HG03571 (cell line): ENCODE data around the gene LRRC8D.

Experiments
- ATAC-seq: cut with Tn5 transposase; IDR thresholded peaks from one replicate; pipeline ENCODE4 v1.9.1; 2021; ENCODE audit not compliant: unreplicated experiment

LRRC8D gene

DNA sequence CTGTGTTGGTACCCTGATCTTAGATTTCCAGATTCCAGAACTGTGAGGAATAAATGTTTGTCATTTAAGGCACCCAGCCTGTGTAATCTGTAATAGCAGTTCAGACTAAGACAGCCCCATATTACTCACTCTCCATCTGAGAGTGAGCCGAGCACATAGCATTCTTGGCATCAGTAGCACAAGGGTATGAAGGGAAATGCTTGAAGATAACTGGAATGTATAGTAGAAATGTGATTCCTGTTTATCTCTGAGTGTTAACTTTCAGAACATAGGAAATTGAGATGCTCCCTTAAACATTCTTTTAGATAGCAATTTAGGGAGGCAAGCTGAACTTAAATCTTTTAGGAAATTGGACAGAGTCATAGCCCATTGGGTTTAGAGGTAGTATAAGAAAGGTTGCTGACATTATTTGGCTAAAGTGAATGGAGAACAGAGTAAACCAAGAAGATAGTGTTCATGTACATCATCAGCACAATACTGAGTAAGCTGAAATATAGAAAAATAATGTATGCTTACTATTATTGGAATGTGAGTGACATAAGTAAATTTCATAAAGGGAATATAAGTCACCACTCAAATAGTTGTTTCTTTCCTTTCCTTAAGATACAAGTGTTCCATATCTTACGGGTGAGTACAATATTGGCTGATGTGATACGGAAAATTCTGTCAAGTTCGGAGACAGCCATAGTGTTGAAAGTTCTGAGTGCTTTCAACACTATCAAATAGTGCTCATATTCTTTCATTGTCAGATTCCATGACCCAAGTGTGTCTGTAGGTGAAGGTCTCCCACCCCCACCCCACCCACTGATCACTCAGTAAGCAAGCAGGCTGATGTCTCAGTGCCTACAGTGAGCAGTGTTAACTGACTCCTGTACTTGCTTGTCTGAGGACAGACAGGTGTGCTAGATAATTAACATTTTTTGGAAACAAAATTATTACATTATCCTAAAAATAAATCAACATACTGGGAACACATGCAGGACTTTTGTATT, 73.7 kb downstream of the LRRC8D start:
- ATAC-seq: no peak

- ATAC-seq: no peak
These were observed 75.5 kb downstream of the LRRC8D start for GRCh38 chr1:89896105-89896942.

- no peak for ATAC-seq
These were observed 76.7 kb downstream of the LRRC8D start for GRCh38 chr1:89897347-89898133.

DNA sequence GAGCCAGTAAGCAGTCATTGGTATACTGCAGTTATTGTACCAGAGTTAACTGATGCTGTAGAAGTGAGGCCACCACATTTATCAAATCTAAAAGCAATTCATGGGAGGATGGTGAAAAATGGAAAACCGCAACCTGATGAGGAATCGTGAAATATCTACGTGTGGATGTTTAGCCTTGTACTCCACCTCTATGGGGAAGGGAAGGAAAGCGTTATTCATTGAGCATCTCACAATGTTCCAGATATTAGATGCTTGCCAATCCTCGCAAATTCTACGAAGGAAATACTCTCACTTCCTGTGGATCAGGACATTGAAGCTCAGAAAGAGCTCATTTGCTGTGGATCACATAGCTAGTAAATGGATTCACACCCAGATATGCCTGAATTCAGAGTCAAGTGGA, 77.3 kb downstream of the LRRC8D start:
- ATAC-seq: no peak

GRCh38 chr1:89898695-89899470, 78.1 kb downstream of the LRRC8D start:
- ATAC-seq: no peak

DNA sequence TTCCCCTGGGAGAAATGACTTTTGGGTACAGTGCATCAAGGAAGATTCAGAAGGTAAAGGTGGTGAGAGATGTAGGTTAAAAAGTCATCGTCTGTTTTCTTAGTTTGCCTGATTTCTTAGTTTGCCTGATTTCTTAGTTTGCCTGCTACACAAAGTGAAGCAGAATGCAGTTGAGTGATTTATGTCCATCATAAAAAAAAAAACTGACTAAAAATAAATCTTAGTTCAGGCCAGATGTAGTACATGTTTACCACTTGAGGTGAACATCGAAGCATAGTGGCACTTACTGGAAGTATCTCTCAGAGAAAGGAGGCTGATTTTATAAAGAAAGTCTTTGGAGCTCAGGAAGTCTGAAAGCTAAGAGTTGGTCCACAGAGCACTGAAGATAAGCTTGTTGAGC, 79.5 kb downstream of the LRRC8D start:
- no peak for ATAC-seq

GRCh38 chr1:89900791-89901708, 80.2 kb downstream of the LRRC8D start:
- ATAC-seq: no peak

DNA sequence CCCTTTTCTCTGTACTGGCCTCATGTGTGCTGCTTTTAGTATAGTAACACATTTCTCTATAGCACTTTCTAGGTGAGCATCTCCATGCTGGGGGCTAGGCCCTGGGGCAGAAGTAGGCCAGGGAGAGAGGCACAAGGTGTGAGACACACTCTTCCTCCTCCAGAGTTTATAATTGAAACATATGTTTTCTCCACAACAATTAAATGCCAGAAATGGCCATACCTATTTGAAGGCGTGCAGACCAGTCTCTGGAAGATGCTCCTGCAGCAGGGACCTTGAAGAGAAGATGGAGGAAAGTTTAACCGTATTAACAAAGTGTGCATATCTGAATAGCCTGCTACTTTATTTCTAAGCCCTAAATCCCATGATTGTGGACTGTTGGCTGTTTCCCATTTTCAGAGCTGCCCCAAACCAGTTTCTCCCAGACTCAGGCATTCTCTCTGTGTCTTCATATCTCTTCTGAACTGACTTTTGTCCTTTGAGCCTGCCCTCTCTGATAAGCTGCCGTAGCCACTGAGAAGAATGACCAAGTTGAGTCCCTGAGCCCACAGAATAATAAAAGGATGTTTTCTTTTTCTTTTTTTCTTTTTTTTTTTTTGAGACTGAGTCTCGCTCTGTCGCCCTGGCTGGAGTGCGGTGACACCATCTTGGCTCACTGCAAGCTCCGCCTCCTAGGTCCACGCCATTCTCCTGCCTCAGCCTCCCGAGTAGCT, 81.3 kb downstream of the LRRC8D start:
- ATAC-seq: no peak

- ATAC-seq: no peak
These were observed 82.7 kb downstream of the LRRC8D start for GRCh38 chr1:89903550-89903949.

GRCh38 chr1:89904219-89904980, 83.6 kb downstream of the LRRC8D start:
- no peak for ATAC-seq

DNA sequence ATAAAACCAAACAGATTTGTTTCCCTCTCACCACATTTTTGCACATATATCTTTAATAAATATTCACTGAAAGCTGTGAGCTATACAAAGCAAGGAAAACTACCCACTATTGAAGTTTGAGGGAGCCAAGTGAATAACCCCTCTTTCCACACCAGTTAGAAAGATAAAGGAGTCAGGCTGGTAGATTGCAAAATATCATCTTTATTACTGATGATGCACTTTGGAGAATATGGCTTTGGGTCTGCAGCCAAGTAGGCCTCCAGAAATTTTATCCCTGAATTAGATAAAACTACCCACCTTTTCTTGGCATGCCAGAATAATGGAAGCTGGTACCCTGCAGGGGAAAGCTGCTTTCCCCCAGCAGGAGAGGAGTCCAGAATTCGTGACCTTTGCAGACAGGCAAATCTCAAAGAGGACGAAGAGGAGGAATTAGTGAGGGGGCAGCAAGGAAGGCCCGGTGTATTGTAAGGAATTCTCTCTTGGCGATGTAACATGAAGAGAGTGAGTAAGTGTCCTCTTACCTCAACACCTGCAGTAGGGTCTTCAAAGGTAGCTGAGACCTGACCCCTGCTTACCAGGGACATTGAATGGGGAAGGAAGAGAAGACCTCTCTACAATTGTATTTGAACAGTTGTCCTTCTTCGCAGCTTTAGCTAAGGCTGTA, 84.7 kb downstream of the LRRC8D start:
- no peak for ATAC-seq

- no peak for ATAC-seq
These were observed 85.3 kb downstream of the LRRC8D start for GRCh38 chr1:89906088-89906487.

DNA sequence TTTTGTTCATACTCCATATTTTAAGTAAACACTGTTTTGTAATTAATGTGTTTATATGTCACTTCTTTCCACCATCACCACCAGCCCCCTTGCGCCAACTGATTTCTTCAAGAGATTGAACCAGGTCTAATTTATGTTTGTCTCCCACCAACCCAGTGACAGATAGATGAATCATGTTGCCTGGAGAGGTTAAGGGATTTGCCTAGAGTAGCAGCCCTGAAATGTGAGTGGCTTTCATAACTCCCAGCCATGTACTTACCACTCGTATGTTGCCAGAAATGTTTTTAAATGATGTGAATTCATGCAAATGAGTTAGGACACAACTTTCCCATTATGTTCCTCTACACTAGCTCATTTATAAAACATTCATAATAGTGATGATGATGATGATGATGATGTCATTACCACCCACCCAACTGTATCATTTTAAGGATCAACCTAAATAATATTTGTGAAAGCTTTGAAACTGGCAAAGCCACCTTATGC, 86.9 kb downstream of the LRRC8D start:
- ATAC-seq: no peak

GRCh38 chr1:89908273-89908671, 87.4 kb downstream of the LRRC8D start:
- ATAC-seq: no peak

GRCh38 chr1:89908672-89909436, 88.0 kb downstream of the LRRC8D start:
- no peak for ATAC-seq

GRCh38 chr1:89910268-89910667, 89.4 kb downstream of the LRRC8D start:
- no peak for ATAC-seq
